ENCODE data around the gene SCN2A. TPM values are rescaled to one million over a fixed set of nuclear protein-coding genes. Genes with fewer than 3 reads are reported as not detected.

Gene SCN2A
- total RNA-seq, 2 donors from 2014 or later = 0.05 TPM; not detected in 1

DNA sequence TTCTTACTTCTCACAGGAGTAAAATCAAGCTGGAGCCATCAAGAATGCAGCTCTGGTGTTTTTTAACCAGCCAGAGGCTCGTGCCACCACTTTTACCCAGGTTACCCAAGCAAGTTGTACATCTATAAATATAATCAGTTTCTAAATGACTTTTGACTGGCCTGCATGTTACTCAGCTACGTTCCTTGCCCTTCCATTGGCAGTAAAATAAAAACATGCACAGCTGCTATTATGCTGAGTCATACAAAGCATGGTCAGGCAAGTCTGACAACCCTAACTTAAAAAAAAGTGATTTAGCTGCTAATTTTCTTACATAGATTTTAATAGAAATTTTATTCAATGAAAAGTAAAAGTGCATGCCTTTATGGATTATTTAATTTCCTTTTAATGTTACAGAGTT, 118.5 kb downstream of the SCN2A start:
- DNase-seq = no peak
- TF ChIP-seq, protein P1, sequence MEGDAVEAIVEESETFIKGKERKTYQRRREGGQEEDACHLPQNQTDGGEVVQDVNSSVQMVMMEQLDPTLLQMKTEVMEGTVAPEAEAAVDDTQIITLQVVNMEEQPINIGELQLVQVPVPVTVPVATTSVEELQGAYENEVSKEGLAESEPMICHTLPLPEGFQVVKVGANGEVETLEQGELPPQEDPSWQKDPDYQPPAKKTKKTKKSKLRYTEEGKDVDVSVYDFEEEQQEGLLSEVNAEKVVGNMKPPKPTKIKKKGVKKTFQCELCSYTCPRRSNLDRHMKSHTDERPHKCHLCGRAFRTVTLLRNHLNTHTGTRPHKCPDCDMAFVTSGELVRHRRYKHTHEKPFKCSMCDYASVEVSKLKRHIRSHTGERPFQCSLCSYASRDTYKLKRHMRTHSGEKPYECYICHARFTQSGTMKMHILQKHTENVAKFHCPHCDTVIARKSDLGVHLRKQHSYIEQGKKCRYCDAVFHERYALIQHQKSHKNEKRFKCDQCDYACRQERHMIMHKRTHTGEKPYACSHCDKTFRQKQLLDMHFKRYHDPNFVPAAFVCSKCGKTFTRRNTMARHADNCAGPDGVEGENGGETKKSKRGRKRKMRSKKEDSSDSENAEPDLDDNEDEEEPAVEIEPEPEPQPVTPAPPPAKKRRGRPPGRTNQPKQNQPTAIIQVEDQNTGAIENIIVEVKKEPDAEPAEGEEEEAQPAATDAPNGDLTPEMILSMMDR (IDR thresholded peaks at IDR 0.05) = no peak
- intact Hi-C loops (cut with DNase I) = no loop called here
- H3K9me3 ChIP-seq = no peaks in the 10 kb centered on the region
- no peak overlapping the region for H3K27ac ChIP-seq
- H3K9ac ChIP-seq (ENCODE audit: low read depth in 2 of 2, low read length in 2 of 2) = no peak overlapping the region
- no peaks in the 10 kb centered on the region for H3K36me3 ChIP-seq
- no peaks in the 10 kb centered on the region for H3K27me3 ChIP-seq
- H3K4me3 ChIP-seq = no peak overlapping the region
- H3K4me1 ChIP-seq = no peaks in the 10 kb centered on the region

DNA sequence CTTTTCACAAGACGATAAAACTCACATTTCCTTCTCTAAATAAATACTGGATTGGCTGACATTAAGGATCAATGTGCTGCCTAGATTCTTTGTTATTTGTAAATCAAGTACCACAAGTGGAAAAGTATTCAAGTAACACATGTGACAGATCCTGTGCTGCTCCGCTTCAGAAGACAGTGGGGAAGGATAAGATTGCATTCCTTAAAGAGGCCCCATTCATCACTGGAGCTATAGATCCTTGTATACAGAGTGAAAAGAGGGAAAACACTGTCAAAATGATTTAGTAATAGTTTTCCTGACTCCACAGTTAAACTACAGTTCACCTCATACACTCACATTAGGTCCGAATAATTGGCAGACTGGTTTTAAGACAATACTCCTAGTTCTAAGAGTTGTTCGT, 122.3 kb downstream of the SCN2A start:
- H3K9ac ChIP-seq (ENCODE audit: low read depth in 2 of 2, low read length in 2 of 2) = no peak overlapping the region
- H3K4me1 ChIP-seq = no peaks in the 10 kb centered on the region
- H3K27ac ChIP-seq = no peak overlapping the region
- no peak overlapping the region for H3K4me3 ChIP-seq
- DNase-seq = no peak
- TF ChIP-seq, protein P1 (IDR thresholded peaks at IDR 0.05) = no peak
- H3K36me3 ChIP-seq = no peaks in the 10 kb centered on the region
- intact Hi-C loops (cut with DNase I) = no loop called here
- no peaks in the 10 kb centered on the region for H3K9me3 ChIP-seq
- no peaks in the 10 kb centered on the region for H3K27me3 ChIP-seq

DNA sequence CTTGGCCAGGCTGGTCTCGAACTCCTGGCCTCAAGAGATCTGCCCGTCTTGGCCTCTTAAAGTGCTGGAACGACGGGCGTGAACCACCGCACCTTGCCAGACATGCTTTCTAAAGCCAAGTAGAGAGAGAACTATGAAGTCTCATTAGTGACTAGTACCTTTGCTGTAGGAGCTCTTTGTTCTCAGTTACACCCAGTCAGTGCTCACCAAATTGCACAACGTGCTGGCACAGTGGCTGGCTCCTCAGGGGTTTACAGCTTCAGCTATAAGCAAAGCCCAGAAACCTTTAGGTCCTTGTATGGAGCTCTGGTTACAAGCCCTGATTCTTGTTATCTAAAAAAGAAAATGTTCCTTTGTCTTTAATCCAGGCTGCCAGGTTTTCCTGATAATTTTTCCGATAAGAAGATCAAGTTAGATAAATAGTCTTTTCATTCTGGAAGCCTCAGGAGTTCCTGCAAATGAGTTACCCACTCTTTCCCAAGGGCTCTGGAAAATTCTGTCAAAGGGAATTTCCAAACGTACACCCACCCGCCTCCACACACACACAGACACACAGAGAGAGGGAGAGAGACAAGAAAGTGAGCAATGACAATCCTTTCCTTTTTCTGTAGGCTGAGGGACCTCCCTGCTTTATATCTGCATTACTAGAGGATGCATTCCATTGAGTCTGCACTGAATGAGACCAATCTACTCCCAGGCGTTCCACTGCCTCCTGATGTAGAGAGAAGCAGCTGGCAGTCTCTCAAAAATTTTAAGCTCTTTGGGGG, 130.1 kb downstream of the SCN2A start:
- H3K9ac ChIP-seq (ENCODE audit: low read depth in 2 of 2, low read length in 2 of 2) = no peak overlapping the region
- H3K36me3 ChIP-seq = no peaks in the 10 kb centered on the region
- DNase-seq = no peak
- no peak overlapping the region for H3K27ac ChIP-seq
- intact Hi-C loops (cut with DNase I) = no loop called here
- no peaks in the 10 kb centered on the region for H3K27me3 ChIP-seq
- no peaks in the 10 kb centered on the region for H3K4me1 ChIP-seq
- no peaks in the 10 kb centered on the region for H3K9me3 ChIP-seq
- H3K4me3 ChIP-seq = no peak overlapping the region
- TF ChIP-seq, protein P1 (IDR thresholded peaks at IDR 0.05) = no peak

DNA sequence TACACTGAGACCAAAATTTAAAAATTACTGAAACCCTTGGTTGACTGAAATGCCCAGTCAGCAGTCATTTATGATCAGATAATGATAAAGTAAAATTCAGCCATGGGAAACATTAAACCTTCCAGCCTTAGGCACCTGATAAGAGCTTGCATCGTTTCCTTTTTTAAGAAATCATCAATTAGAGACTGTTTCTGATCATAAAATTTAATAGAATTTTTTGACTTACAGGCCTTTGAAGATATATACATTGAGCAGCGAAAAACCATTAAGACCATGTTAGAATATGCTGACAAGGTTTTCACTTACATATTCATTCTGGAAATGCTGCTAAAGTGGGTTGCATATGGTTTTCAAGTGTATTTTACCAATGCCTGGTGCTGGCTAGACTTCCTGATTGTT, 130.7 kb downstream of the SCN2A start:
- DNase-seq = no peak
- Histone ChIP-seq H3K27me3 (no peaks in the 10 kb centered on the region), H3K4me3 (no peak overlapping the region), H3K9me3 (no peaks in the 10 kb centered on the region), H3K9ac (ENCODE audit: low read depth in 2 of 2, low read length in 2 of 2) (no peak overlapping the region), H3K27ac (no peak overlapping the region), H3K4me1 (no peaks in the 10 kb centered on the region), H3K36me3 (no peaks in the 10 kb centered on the region)
- TF ChIP-seq, protein P1 (IDR thresholded peaks at IDR 0.05) = no peak
- intact Hi-C loops (cut with DNase I) = no loop called here

DNA sequence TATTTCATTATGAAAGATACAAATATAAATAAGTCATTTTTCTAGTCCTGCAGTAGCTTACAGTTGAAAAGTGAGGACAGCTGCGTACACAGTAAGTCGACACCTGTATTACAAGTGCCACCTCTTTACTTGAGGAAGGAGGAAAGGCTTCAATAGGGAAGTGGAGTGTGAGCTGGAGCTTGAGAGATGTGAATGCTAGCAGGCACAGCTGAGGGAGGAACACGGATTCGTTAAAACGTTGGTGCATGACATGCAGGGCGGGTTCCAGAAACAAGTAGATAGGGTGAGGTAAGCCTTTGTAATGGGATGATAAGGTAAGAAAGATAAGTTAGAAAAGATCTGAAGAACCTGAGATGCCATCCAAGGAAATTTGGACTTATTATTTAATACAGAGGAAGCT, 132.1 kb downstream of the SCN2A start:
- DNase-seq = no peak
- intact Hi-C loops (cut with DNase I) = no loop called here
- Histone ChIP-seq H3K27ac (no peak overlapping the region), H3K4me3 (no peak overlapping the region), H3K9me3 (no peaks in the 10 kb centered on the region), H3K9ac (ENCODE audit: low read depth in 2 of 2, low read length in 2 of 2) (no peak overlapping the region), H3K27me3 (no peaks in the 10 kb centered on the region), H3K4me1 (no peaks in the 10 kb centered on the region), H3K36me3 (no peaks in the 10 kb centered on the region)
- TF ChIP-seq, protein P1 (IDR thresholded peaks at IDR 0.05) = no peak

All from colonic mucosa (tissue), 4 donors.